OCI-LY1 (cell line): ENCODE data around the gene OR2V2.

Source experiments
- H2AFZ ChIP-seq: fragments of 200-600 bp; sonication (generic), shearing (Covaris generic); 2 replicates; pipeline ENCODE4 v1.6.0; 2014; ENCODE audit warnings: antibody characterized with exemption, mild to moderate bottlenecking, low read length
- H3F3A ChIP-seq: fragments of 200-600 bp; sonication (generic), shearing (Covaris generic); 2 replicates; pipeline ENCODE4 v1.6.0; 2014; ENCODE audit warnings: mild to moderate bottlenecking, antibody characterized with exemption, low read length, moderate library complexity; ENCODE audit not compliant: insufficient read depth
- H3K27ac ChIP-seq: fragments of 200-600 bp; sonication (generic); 2 replicates; pipeline ENCODE4 v1.5.1; 2014; ENCODE audit warnings: low read length, mixed run types, mild to moderate bottlenecking, low read depth; ENCODE audit not compliant: poor library complexity, severe bottlenecking
- H3K27me3 ChIP-seq: fragments of 200-600 bp; sonication (generic); 2 replicates; pipeline ENCODE4 v1.6.0; 2014; ENCODE audit warnings: antibody characterized with exemption, mild to moderate bottlenecking, low read length, moderate library complexity; ENCODE audit not compliant: insufficient read depth
- H3K36me3 ChIP-seq: fragments of 200-600 bp; sonication (generic); 2 replicates; pipeline ENCODE4 v1.6.1; 2014; ENCODE audit warnings: mild to moderate bottlenecking, antibody characterized with exemption, low read length, moderate library complexity, mixed read lengths; ENCODE audit not compliant: insufficient read depth
- H3K4me1 ChIP-seq: fragments of 200-600 bp; sonication (generic); 2 replicates; pipeline ENCODE4 v1.5.1; 2014; ENCODE audit warnings: mild to moderate bottlenecking, low read length, moderate library complexity; ENCODE audit not compliant: insufficient read depth, severe bottlenecking
- H3K4me2 ChIP-seq: fragments of 200-600 bp; sonication (generic), shearing (Covaris generic); 2 replicates; pipeline ENCODE4 v1.6.1; 2014; ENCODE audit warnings: low read length
- H3K4me3 ChIP-seq: fragments of 200-600 bp; sonication (generic); 2 replicates; pipeline ENCODE4 v1.5.1; 2014; ENCODE audit warnings: low read length, low read depth, mild to moderate bottlenecking, mixed read lengths; ENCODE audit not compliant: poor library complexity, severe bottlenecking
- H3K79me2 ChIP-seq: fragments of 200-600 bp; shearing (Covaris generic); 2 replicates; pipeline ENCODE4 v1.6.1; 2016; ENCODE audit warnings: mixed run types, low read length, mixed read lengths; ENCODE audit not compliant: insufficient read depth
- H3K9ac ChIP-seq: fragments of 200-600 bp; sonication (generic), shearing (Covaris generic); 2 replicates; pipeline ENCODE4 v1.6.1; 2014; ENCODE audit warnings: mild to moderate bottlenecking, low read length, mixed read lengths
- H3K9me2 ChIP-seq: fragments of 200-600 bp; sonication (generic), shearing (Covaris generic); 2 replicates; pipeline ENCODE4 v1.6.1; 2014; ENCODE audit warnings: low read depth, mild to moderate bottlenecking, low read length, mixed read lengths
- H3K9me3 ChIP-seq: fragments of 200-600 bp; shearing (Covaris generic); 2 replicates; pipeline ENCODE4 v1.6.1; 2014; ENCODE audit warnings: low read length, mixed read lengths
- H4K20me1 ChIP-seq: fragments of 200-600 bp; sonication (generic), shearing (Covaris generic); 2 replicates; pipeline ENCODE4 v1.6.0; 2016; ENCODE audit warnings: mild to moderate bottlenecking, low read length; ENCODE audit not compliant: insufficient read depth
- EZH2 ChIP-seq: fragments of 200-600 bp; sonication (generic), shearing (Covaris generic); IDR thresholded peaks from 2 replicates; pipeline ENCODE4 v1.8.0; 2017; ENCODE audit warnings: borderline replicate concordance, mixed run types, mild to moderate bottlenecking, antibody characterized with exemption, low read length, moderate library complexity, mixed read lengths
- TF ChIP-seq, protein P1 (sequence below): fragments of 200-600 bp; sonication (generic), shearing (Covaris generic); IDR thresholded peaks from 2 replicates; pipeline ENCODE4 v1.5.1; 2017; ENCODE audit warnings: mild to moderate bottlenecking, antibody characterized with exemption, low read length, moderate library complexity, mixed read lengths

Gene OR2V2

DNA sequence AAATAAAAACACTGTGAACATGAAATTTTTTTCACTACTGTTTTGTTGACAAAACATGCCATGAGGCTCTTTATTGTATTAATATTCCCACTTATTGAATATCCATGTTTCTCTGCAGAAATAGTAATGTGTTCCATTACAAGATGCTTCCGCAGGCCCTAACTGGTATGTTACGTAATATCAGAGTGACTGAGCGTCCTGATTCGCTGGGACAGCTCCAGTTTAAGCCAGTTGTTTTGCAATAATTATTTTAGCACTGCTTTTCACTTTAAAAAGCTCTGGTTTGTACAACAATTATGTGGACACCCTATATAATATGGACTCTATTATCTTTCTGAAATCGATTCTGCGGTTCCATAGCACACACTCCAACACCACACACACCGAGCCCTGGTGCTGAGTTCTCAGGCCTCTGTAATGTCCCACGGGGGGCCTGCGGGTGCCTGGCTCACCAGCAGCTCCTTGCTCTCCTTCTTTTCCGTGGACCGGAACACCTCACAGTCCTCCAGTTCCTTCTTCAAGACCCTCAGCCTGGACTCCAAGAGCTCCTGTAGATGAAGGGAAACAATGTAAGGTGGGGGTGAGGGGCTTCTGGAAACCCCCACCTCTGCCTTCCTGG, 55.8 kb downstream of the OR2V2 start:
- Histone ChIP-seq H3K9me3 (no peaks in the 10 kb centered on the region), H3K27me3 (peaks cover 14% of the 10 kb centered on the region; the same call in 1 of the 2 replicates), H3K27ac (no peak overlapping the region), H3K79me2 (no peaks in the 10 kb centered on the region), H3K9me2 (no peaks in the 10 kb centered on the region), H3K9ac (no peak overlapping the region), H3K4me3 (no peak overlapping the region), H3F3A (no peaks in the 10 kb centered on the region), H2AFZ (no peak overlapping the region), H3K4me2 (no peak overlapping the region), H3K36me3 (no peaks in the 10 kb centered on the region), H3K4me1 (peaks cover 29% of the 10 kb centered on the region), H4K20me1 (no peaks in the 10 kb centered on the region)
- TF ChIP-seq, protein P1, sequence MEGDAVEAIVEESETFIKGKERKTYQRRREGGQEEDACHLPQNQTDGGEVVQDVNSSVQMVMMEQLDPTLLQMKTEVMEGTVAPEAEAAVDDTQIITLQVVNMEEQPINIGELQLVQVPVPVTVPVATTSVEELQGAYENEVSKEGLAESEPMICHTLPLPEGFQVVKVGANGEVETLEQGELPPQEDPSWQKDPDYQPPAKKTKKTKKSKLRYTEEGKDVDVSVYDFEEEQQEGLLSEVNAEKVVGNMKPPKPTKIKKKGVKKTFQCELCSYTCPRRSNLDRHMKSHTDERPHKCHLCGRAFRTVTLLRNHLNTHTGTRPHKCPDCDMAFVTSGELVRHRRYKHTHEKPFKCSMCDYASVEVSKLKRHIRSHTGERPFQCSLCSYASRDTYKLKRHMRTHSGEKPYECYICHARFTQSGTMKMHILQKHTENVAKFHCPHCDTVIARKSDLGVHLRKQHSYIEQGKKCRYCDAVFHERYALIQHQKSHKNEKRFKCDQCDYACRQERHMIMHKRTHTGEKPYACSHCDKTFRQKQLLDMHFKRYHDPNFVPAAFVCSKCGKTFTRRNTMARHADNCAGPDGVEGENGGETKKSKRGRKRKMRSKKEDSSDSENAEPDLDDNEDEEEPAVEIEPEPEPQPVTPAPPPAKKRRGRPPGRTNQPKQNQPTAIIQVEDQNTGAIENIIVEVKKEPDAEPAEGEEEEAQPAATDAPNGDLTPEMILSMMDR = no peak

DNA sequence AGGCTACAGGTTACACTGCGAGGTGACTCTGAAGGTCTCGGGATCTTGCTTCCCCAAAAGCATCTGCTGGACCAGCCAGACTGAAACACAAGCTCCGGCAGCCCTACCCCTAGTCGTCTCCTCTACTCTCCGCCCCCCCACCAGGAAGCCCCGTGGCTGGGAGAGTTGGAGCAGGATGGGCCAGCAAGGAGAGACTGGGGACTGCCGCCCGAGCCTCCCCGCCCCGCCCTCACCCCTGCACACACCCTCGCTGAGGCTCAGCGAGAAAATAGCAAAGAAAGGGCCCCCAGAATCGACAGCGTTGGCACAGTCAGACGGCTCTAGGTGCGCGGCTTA, 56.4 kb downstream of the OR2V2 start:
- Histone ChIP-seq H3F3A (no peaks in the 10 kb centered on the region), H2AFZ (no peak overlapping the region), H3K9me3 (no peaks in the 10 kb centered on the region), H3K4me2 (peak overlapping the region; percentile 89), H3K27me3 (peaks cover 14% of the 10 kb centered on the region; the same call in 1 of the 2 replicates), H3K9ac (no peak overlapping the region), H3K4me3 (peak overlapping the region; percentile 74), H3K9me2 (no peaks in the 10 kb centered on the region), H3K79me2 (no peaks in the 10 kb centered on the region), H3K27ac (no peak overlapping the region), H3K36me3 (no peaks in the 10 kb centered on the region), H4K20me1 (no peaks in the 10 kb centered on the region), H3K4me1 (peaks cover 29% of the 10 kb centered on the region)
- no peak for TF ChIP-seq EZH2
- TF ChIP-seq, protein P1 = no peak

DNA sequence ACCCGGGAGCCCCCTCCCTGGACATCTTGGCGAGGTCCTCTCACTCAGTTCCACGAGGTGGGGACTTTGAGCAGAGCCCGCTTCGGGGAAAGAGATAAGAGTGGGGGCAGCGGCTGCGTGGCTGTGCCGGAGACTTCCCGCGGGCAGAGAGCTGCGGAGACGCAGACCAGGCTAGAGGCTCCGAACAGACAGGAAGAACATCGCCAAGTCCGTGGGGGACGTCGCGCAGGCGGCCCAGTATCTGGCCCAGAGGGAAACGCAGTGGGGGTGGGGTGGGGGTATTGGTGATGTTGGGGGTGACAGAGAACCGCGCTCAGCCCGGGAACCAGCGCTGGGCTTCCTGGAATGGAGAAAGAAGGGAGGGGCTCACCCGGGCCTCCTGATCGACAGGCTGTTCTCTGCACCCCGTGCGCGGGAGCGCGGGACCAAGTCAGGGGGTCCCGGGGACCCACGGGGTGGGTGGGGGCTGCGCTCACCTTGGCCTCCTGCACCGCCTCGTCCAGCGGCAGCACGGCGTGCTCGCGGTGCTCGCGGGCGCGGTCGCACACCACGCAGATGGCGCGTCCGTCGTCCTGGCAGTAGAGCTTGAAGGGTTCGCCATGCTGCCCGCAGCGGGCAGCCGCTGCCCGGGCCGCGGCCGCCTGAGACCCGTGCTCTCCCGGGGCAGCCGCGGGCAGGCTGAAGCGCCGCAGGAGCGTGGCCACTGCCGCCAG, 56.9 kb downstream of the OR2V2 start:
- Histone ChIP-seq H4K20me1 (no peaks in the 10 kb centered on the region), H3K9me2 (no peaks in the 10 kb centered on the region), H3K9me3 (no peaks in the 10 kb centered on the region), H3K4me2 (peak overlapping the region; percentile 89), H3K4me1 (peaks cover 29% of the 10 kb centered on the region), H2AFZ (no peak overlapping the region), H3F3A (no peaks in the 10 kb centered on the region), H3K4me3 (peak overlapping the region; percentile 74), H3K27me3 (peaks cover 14% of the 10 kb centered on the region; the same call in 1 of the 2 replicates), H3K9ac (no peak overlapping the region), H3K36me3 (no peaks in the 10 kb centered on the region), H3K27ac (no peak overlapping the region), H3K79me2 (no peaks in the 10 kb centered on the region)
- TF ChIP-seq, protein P1 = no peak
- TF ChIP-seq EZH2 = no peak
